ENCODE measurements around the gene TAF6. TPM values are rescaled to one million over a fixed set of nuclear protein-coding genes. Genes with fewer than 3 reads are reported as not detected.
A peak's percentile ranks its signal among the peaks of the same experiment; 100 is the strongest.

The TAF6 gene
- total and polyA plus RNA-seq, 9 of the 15 experiments (the other 6 are each of a cell fraction or from before 2014, with no cell fraction given): 0.78 to 78.7 (median 21.3) TPM

- no TSS peak for BruUV-seq (replicated peaks)
- no peak for FAIRE-seq
- TF ChIP-seq HDAC2 (IDR thresholded peaks at IDR 0.05) (no peak), ZNF589 (CRISPR knock-in tag; IDR thresholded peaks at IDR 0.05; ENCODE audit: low read depth) (no peak), RBFOX2 (IDR thresholded peaks at IDR 0.05; ENCODE audit: low read depth, low read length) (peak; percentile 72), ZNF764 (CRISPR knock-in tag; IDR thresholded peaks at IDR 0.05; ENCODE audit: low read depth) (0 out of 2 replicates have a peak, but pooled peaks have one; percentile 37), CBFB (CRISPR knock-in tag; IDR thresholded peaks at IDR 0.05) (no peak), RFX7 (CRISPR knock-in tag; IDR thresholded peaks at IDR 0.05) (0 out of 2 replicates have a peak, but pooled peaks have one; percentile 38), ZNF740 (CRISPR knock-in tag; IDR thresholded peaks at IDR 0.05) (no peak), ZNF740 (tag; IDR thresholded peaks at IDR 0.05) (no peak), ZBTB9 (CRISPR knock-in tag; IDR thresholded peaks at IDR 0.05) (no peak), ZNF347 (CRISPR knock-in tag; IDR thresholded peaks at IDR 0.05; ENCODE audit: low read depth) (no peak), HLTF (IDR thresholded peaks at IDR 0.05) (no peak), CTBP1 (IDR thresholded peaks at IDR 0.05; ENCODE audit: borderline replicate concordance) (0 out of 2 replicates have a peak, but pooled peaks have one; percentile 23), MEF2A (IDR thresholded peaks at IDR 0.05; ENCODE audit: control insufficient read depth, low read depth, low read length) (no peak), ZBTB11 (CRISPR knock-in tag; IDR thresholded peaks at IDR 0.05) (no peak)
Observed at GRCh38 chr7:100091411-100092181, 27.6 kb downstream of the TAF6 start.

More at GRCh38 chr7:100091411-100092181, 27.6 kb downstream of the TAF6 start:
- no peaks in the 10 kb centered on the region for H3K27me3 ChIP-seq (ENCODE audit: control insufficient read depth in 2 of 2, insufficient read depth in 2 of 2, low read length in 2 of 2)
- DNase-seq (ENCODE audit: extremely low read depth in 1 of 4, low spot score in 3 of 4) (peak in 3 of 4 experiments; percentile 42 to 57 (median 47)), ATAC-seq (peak; percentile 58)
- H3K79me2 ChIP-seq (ENCODE audit: control insufficient read depth, insufficient read depth, low read length): peaks cover 27% of the 10 kb centered on the region
- ChIA-PET CTCF (ENCODE audit: low intra/inter-chr PET ratio) (no interaction called here), POLR2A (interaction anchor here (0.8 to 7.9 kb wide), 4 partner anchors 9 to 69 kb away, joined by 3 to 115 read pairs (median 12); partner anchors contain the start of genes AP4M1 and MCM7)
- peaks cover 23 to 32% of the 10 kb centered on the region in 2 experiments for H3K4me1 ChIP-seq (replicated peaks in 1 of 2; ENCODE audit: control insufficient read depth in 2 of 2, insufficient read depth in 2 of 2, low read length in 2 of 2)
- H3K9ac ChIP-seq (ENCODE audit: insufficient read depth in 1 of 2, low read depth in 2 of 2, low read length in 2 of 2): no peak overlapping the region
- no peak overlapping the region for H3K4me3 ChIP-seq
- H2AFZ ChIP-seq (ENCODE audit: low read depth, low read length): no peak overlapping the region
- H3K4me2 ChIP-seq (ENCODE audit: insufficient read depth, low read length): no peak overlapping the region; the same call in 1 of the 2 replicates
- intact Hi-C loops (cut with micrococcal nuclease) (no loop called here), in situ Hi-C loops (cut with MboI) (no loop called here)
- peaks cover 68% of the 10 kb centered on the region for H3K36me3 ChIP-seq (ENCODE audit: control insufficient read depth, insufficient read depth, low read length)
- 68% methylated on average over 19 of the region's 19 CpGs for WGBS (ENCODE audit: insufficient coverage, low coverage, missing lambda C conversion rate)
- no peaks in the 10 kb centered on the region for H3K9me3 ChIP-seq (replicated peaks; ENCODE audit: control insufficient read depth, insufficient read depth, low read depth, low read length)
- no peaks in the 10 kb centered on the region for H3K9me1 ChIP-seq (ENCODE audit: control insufficient read depth, insufficient read depth, low read length)
- H3K27ac ChIP-seq (ENCODE audit: extremely low read depth, low read depth, low read length): peak overlapping the region; percentile 36; the same call in 1 of the 3 replicates
- peaks cover 29% of the 10 kb centered on the region for H4K20me1 ChIP-seq (replicated peaks; ENCODE audit: control insufficient read depth, insufficient read depth, low read length)

All from K562 (cell line).